Liver (tissue), 9 donors: ENCODE measurements around the gene PLXNA3. TPM values are rescaled to one million over a fixed set of nuclear protein-coding genes. Genes with fewer than 3 reads are reported as not detected.

Source experiments
- DNase-seq: peaks from one replicate; pipeline ENCODE4 v3.0.0-alpha.2; 2017; ENCODE audit warnings: low spot score
- H3K27ac ChIP-seq, 2 donors: one replicate each; pipeline ENCODE4 v1.7.0; 2013; ENCODE audit warnings: inconsistent platforms in 2 of 2, low read length in 2 of 2, control low read depth in 1 of 2, low read depth in 1 of 2, mild to moderate bottlenecking in 1 of 2
- H3K27me3 ChIP-seq, 4 donors: one replicate each; pipeline versions ENCODE4 v1.6.1 to v1.7.0; 2013; ENCODE audit warnings: low read length in 3 of 4, inconsistent platforms in 1 of 4, mild to moderate bottlenecking in 1 of 4, moderate library complexity in 1 of 4; ENCODE audit not compliant: control insufficient read depth in 4 of 4, insufficient read depth in 4 of 4
- H3K36me3 ChIP-seq, 4 donors: one replicate each; pipeline versions ENCODE4 v1.6.1 to v1.7.0; 2013; ENCODE audit warnings: low read length in 3 of 4, mild to moderate bottlenecking in 3 of 4, low read depth in 1 of 4, moderate library complexity in 1 of 4; ENCODE audit not compliant: control insufficient read depth in 4 of 4, insufficient read depth in 3 of 4
- H3K4me1 ChIP-seq, 4 donors: one replicate each; pipeline versions ENCODE4 v1.6.1 to v1.7.0; 2013; ENCODE audit warnings: low read length in 3 of 4, mild to moderate bottlenecking in 3 of 4, moderate library complexity in 1 of 4; ENCODE audit not compliant: control insufficient read depth in 4 of 4, insufficient read depth in 4 of 4
- H3K4me3 ChIP-seq, 3 donors: one replicate each; pipeline versions ENCODE4 v1.6.1 to v1.7.0; 2013; ENCODE audit warnings: low read length in 3 of 3, control low read depth in 1 of 3, low read depth in 1 of 3, mild to moderate bottlenecking in 1 of 3
- H3K9ac ChIP-seq, 2 donors: one replicate each; pipeline ENCODE4 v1.7.0; 2013; ENCODE audit warnings: low read length in 2 of 2, mild to moderate bottlenecking in 2 of 2, moderate library complexity in 2 of 2, control low read depth in 1 of 2, low read depth in 1 of 2
- H3K9me3 ChIP-seq, 4 donors: one replicate each; pipeline versions ENCODE4 v1.6.1 to v1.7.0; 2013; ENCODE audit warnings: low read length in 3 of 4; ENCODE audit not compliant: control insufficient read depth in 4 of 4
- ATF3 ChIP-seq: IDR thresholded peaks from 2 replicates; pipeline ENCODE4 v1.6.1; 2016; ENCODE audit warnings: antibody characterized with exemption
- EGR1 ChIP-seq, 2 donors: IDR thresholded peaks; 2 replicates each; pipeline ENCODE4 v1.6.1; 2016 to 2018; ENCODE audit warnings: antibody characterized with exemption in 2 of 2, low read depth in 2 of 2
- FOXA1 ChIP-seq: IDR thresholded peaks from 2 replicates; pipeline ENCODE4 v1.6.1; 2016; ENCODE audit warnings: antibody characterized with exemption
- FOXA2 ChIP-seq: IDR thresholded peaks from 2 replicates; pipeline ENCODE4 v1.6.1; 2016; ENCODE audit warnings: antibody characterized with exemption
- HNF4A ChIP-seq, 2 donors: conservative IDR thresholded peaks; 2 replicates each; pipeline ENCODE4 v1.6.1; 2016; ENCODE audit warnings: antibody characterized with exemption in 2 of 2, mild to moderate bottlenecking in 2 of 2
- HNF4G ChIP-seq: IDR thresholded peaks from 2 replicates; pipeline ENCODE4 v1.6.1; 2016; ENCODE audit warnings: antibody characterized with exemption
- JUND ChIP-seq, 2 donors: IDR thresholded peaks; 2 replicates each; pipeline ENCODE4 v1.6.1; 2016; ENCODE audit warnings: antibody characterized with exemption in 2 of 2
- NR2F2 ChIP-seq: IDR thresholded peaks from 2 replicates; pipeline ENCODE4 v1.6.1; 2016; ENCODE audit warnings: antibody characterized with exemption
- RAD21 ChIP-seq, 2 donors: IDR thresholded peaks; 2 replicates each; pipeline ENCODE4 v1.6.1; 2016; ENCODE audit warnings: antibody characterized with exemption in 2 of 2, mild to moderate bottlenecking in 2 of 2
- SP1 ChIP-seq: IDR thresholded peaks from 2 replicates; pipeline ENCODE4 v1.6.1; 2018; ENCODE audit warnings: antibody characterized with exemption, mild to moderate bottlenecking
- TAF1 ChIP-seq: conservative IDR thresholded peaks from 2 replicates; pipeline ENCODE4 v1.6.1; 2016; ENCODE audit warnings: antibody characterized with exemption, mild to moderate bottlenecking
- WGBS: extraction: QIAGEN DNeasy Blood & Tissue Kit; methylation state at CpG from one replicate; pipeline ENCODE4 v1.1.7; 2013; 5-methylcytosine and 5-hydroxymethylcytosine counted together
- polyA plus RNA-seq, 2 donors: library from polyadenylated mRNA; stranded (reverse) in 1 of 2; unstranded in 1 of 2; fragments of 200-250 nt in 1 of 2; fragments of >200 nt in 1 of 2; fragmentation: Nextera tagmentation in 1 of 2; extraction: Ambion mirVana in 1 of 2; gene quantifications; one replicate each; pipeline versions ENCODE4 v1.2.1 to v1.2.3, GENCODE V29; 2013 to 2015
- total RNA-seq, 2 donors: library from RNA; depleted of rRNA; stranded (reverse); fragments of >200 nt; gene quantifications; one replicate each; pipeline ENCODE4 v1.2.3, GENCODE V29; 2014
- TF ChIP-seq, protein P1 (sequence below): IDR thresholded peaks from 2 replicates; pipeline ENCODE4 v1.6.1; 2016; ENCODE audit warnings: antibody characterized with exemption, mild to moderate bottlenecking
- TF ChIP-seq, protein P2 (sequence below): IDR thresholded peaks from 2 replicates; pipeline ENCODE4 v1.6.1; 2016; ENCODE audit warnings: antibody characterized with exemption
- TF ChIP-seq, protein P3 (sequence below): fragments of 150-350 bp; IDR thresholded peaks from 2 replicates; pipeline ENCODE4 v1.5.1; 2017; ENCODE audit warnings: improper control_type of control experiment, low read depth, low read length; ENCODE audit not compliant: missing input control
- donor health status: healthy.
- donor health status: healthy.
- donor health status: healthy.
- donor health status: healthy.
- donor health status: healthy.

The PLXNA3 gene
- total and polyA plus RNA-seq, 4 donors, result 1.1 to 1.7 (median 1.5) TPM

DNA sequence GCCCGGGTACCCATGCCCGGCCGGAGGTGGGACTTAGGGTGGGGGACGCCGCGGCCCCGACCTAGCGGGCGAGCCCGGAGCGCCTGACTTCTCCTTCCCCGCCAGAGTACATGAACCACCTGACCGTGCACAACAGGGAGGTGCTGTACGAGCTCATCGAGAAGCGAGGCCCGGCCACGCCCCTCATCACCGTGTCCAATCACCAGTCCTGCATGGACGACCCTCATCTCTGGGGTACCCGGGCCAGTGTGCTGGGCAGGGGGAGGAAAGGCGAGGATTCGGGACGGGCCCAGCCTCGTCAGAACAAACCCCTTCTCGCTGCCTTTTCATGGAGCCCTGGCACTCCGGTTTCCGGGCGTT, 46.1 kb upstream of the PLXNA3 start:
- TF ChIP-seq, protein P1, sequence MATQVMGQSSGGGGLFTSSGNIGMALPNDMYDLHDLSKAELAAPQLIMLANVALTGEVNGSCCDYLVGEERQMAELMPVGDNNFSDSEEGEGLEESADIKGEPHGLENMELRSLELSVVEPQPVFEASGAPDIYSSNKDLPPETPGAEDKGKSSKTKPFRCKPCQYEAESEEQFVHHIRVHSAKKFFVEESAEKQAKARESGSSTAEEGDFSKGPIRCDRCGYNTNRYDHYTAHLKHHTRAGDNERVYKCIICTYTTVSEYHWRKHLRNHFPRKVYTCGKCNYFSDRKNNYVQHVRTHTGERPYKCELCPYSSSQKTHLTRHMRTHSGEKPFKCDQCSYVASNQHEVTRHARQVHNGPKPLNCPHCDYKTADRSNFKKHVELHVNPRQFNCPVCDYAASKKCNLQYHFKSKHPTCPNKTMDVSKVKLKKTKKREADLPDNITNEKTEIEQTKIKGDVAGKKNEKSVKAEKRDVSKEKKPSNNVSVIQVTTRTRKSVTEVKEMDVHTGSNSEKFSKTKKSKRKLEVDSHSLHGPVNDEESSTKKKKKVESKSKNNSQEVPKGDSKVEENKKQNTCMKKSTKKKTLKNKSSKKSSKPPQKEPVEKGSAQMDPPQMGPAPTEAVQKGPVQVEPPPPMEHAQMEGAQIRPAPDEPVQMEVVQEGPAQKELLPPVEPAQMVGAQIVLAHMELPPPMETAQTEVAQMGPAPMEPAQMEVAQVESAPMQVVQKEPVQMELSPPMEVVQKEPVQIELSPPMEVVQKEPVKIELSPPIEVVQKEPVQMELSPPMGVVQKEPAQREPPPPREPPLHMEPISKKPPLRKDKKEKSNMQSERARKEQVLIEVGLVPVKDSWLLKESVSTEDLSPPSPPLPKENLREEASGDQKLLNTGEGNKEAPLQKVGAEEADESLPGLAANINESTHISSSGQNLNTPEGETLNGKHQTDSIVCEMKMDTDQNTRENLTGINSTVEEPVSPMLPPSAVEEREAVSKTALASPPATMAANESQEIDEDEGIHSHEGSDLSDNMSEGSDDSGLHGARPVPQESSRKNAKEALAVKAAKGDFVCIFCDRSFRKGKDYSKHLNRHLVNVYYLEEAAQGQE, result no peak
- no peak for TF ChIP-seq ATF3
- TF ChIP-seq FOXA1, result no peak
- TF ChIP-seq TAF1, result no peak
- no peak for TF ChIP-seq RAD21 (IDR thresholded peaks at IDR 0.05)
- no peak for TF ChIP-seq SP1
- no peak for TF ChIP-seq JUND (IDR thresholded peaks at IDR 0.05)
- TF ChIP-seq NR2F2, result no peak
- TF ChIP-seq EGR1 (IDR thresholded peaks at IDR 0.05; ENCODE audit: low read depth in 2 of 2), result no peak
- TF ChIP-seq, protein P2, sequence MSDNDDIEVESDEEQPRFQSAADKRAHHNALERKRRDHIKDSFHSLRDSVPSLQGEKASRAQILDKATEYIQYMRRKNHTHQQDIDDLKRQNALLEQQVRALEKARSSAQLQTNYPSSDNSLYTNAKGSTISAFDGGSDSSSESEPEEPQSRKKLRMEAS, result no peak
- TF ChIP-seq, protein P3, sequence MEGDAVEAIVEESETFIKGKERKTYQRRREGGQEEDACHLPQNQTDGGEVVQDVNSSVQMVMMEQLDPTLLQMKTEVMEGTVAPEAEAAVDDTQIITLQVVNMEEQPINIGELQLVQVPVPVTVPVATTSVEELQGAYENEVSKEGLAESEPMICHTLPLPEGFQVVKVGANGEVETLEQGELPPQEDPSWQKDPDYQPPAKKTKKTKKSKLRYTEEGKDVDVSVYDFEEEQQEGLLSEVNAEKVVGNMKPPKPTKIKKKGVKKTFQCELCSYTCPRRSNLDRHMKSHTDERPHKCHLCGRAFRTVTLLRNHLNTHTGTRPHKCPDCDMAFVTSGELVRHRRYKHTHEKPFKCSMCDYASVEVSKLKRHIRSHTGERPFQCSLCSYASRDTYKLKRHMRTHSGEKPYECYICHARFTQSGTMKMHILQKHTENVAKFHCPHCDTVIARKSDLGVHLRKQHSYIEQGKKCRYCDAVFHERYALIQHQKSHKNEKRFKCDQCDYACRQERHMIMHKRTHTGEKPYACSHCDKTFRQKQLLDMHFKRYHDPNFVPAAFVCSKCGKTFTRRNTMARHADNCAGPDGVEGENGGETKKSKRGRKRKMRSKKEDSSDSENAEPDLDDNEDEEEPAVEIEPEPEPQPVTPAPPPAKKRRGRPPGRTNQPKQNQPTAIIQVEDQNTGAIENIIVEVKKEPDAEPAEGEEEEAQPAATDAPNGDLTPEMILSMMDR, result no peak
- no peak for TF ChIP-seq HNF4A (conservative IDR thresholded peaks at IDR 0.05)
- no peak for TF ChIP-seq HNF4G
- TF ChIP-seq FOXA2, result no peak
- WGBS, result 5% methylated on average over 29 of the region's 29 CpGs
- H3K36me3 ChIP-seq, result peaks cover 0 to 2% (median 0%) of the 10 kb centered on the region in 4 donors
- H3K9ac ChIP-seq, result peak overlapping the region; percentile 47 to 53
- H3K4me3 ChIP-seq, result peak overlapping the region; percentile 59 to 85 (median 77)
- no peaks in the 10 kb centered on the region for H3K9me3 ChIP-seq
- H3K4me1 ChIP-seq, result peaks cover 2 to 11% (median 7%) of the 10 kb centered on the region in 4 donors
- H3K27ac ChIP-seq, result peak overlapping the region; percentile 90 to 96
- DNase-seq, result peak; percentile 51
- H3K27me3 ChIP-seq, result no peaks in the 10 kb centered on the region

DNA sequence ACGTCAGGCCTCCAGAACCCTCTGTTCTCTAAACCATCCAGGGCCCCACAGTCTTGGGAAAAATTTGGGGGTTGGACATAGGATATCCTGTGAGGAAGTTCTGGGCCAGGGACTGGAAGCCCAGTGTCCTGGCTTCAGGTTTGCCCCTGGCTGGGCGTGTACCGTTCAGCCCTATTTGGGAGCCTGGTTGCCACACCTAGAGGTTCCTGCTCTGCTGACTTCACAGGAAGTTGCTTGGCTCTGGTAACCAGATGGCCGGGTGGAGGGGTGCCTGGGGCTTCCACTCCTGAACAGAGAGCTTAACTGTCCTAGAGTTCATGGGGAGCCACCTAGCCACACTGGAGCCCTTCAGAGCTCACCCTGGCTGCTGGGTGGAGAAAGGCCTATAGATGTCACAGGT, 45.6 kb upstream of the PLXNA3 start:
- Histone ChIP-seq H3K27ac (peak overlapping the region; percentile 90 to 96), H3K4me3 (peak overlapping the region in 2 of 3 donors; percentile 77 to 85), H3K9ac (no peak overlapping the region), H3K4me1 (peaks cover 2 to 11% (median 7%) of the 10 kb centered on the region in 4 donors), H3K36me3 (peaks cover 0 to 2% (median 0%) of the 10 kb centered on the region in 4 donors), H3K9me3 (no peaks in the 10 kb centered on the region), H3K27me3 (no peaks in the 10 kb centered on the region)
- TF ChIP-seq HNF4A (conservative IDR thresholded peaks at IDR 0.05) (no peak), ATF3 (no peak), NR2F2 (no peak), EGR1 (IDR thresholded peaks at IDR 0.05; ENCODE audit: low read depth in 2 of 2) (no peak)
- DNase-seq, result no peak
- 61% methylated on average over 4 of the region's 4 CpGs for WGBS
